ENCODE measurements around the gene COX19.

DNA sequence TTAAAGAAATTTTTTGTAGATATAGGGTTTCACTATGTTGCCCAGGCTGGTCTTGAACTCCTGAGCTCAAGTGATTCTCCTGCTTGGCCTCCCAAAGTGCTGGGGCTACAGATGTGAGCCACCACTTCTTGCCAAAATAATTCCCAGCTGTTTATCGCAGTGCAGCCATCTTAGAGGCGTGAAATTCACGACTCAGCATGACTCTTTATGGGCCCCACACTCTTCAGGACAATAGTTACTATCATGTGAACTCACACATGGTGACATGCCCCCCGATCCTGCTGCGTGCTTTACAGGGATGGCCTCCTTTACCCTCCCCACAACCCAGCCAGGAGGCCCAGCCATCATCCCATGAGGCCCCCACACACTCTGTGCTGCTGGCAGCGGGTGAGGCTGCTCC lies 4.6 kb downstream of the COX19 start:
- TF ChIP-seq SP1 (IDR thresholded peaks at IDR 0.05) (no peak), NFRKB (IDR thresholded peaks at IDR 0.05) (no peak), HDGF (IDR thresholded peaks at IDR 0.05; ENCODE audit: borderline replicate concordance) (no peak)

Data from HEK293T (cell line).